ENCODE data around the gene PHKA1. TPM values are rescaled to one million over a fixed set of nuclear protein-coding genes. Genes with fewer than 3 reads are reported as not detected.

Gene PHKA1
- total RNA-seq, 1 experiment from 2014 or later, result 9.1 TPM

- POLR2A ChIA-PET, result no interaction called here
- H3K27ac Mint-ChIP-seq (ENCODE audit: low read depth, unreplicated experiment), result no peak overlapping the region
- no TSS peak for BruUV-seq (replicated peaks)
- CTCF ChIA-PET, result interaction anchor here (0.6 to 3.2 kb wide), 6 partner anchors 10 to 954 kb away, joined by 3 to 11 read pairs (median 3); no protein-coding TSS in a partner anchor
- H3K9me3 Mint-ChIP-seq (ENCODE audit: unreplicated experiment), result no peaks in the 10 kb centered on the region
- H3K27me3 Mint-ChIP-seq (ENCODE audit: insufficient read depth, unreplicated experiment), result peaks cover 61% of the 10 kb centered on the region
- no peak overlapping the region for H3K4me3 Mint-ChIP-seq (ENCODE audit: unreplicated experiment)
- H3K4me1 Mint-ChIP-seq (ENCODE audit: insufficient read depth, unreplicated experiment), result no peaks in the 10 kb centered on the region
- no peak for DNase-seq (ENCODE audit: unreplicated experiment)
- H3K36me3 Mint-ChIP-seq (ENCODE audit: insufficient read depth, unreplicated experiment), result peaks cover 9% of the 10 kb centered on the region
- TF ChIP-seq CTCF (IDR thresholded peaks at IDR 0.05; ENCODE audit: unreplicated experiment), result no peak
- intact Hi-C loops (cut with micrococcal nuclease), result loop anchor here (1.0 kb wide), 1 partner anchor 295 kb away; no protein-coding TSS in a partner anchor
Observed at GRCh38 chrX:72539822-72540221, 174.3 kb downstream of the PHKA1 start.

- no TSS peak for BruUV-seq (replicated peaks)
- Mint-ChIP-seq H3K27me3 (ENCODE audit: insufficient read depth, unreplicated experiment) (peaks cover 49% of the 10 kb centered on the region), H3K27ac (ENCODE audit: low read depth, unreplicated experiment) (no peak overlapping the region), H3K36me3 (ENCODE audit: insufficient read depth, unreplicated experiment) (peaks cover 22% of the 10 kb centered on the region), H3K4me3 (ENCODE audit: unreplicated experiment) (no peak overlapping the region), H3K9me3 (ENCODE audit: unreplicated experiment) (no peaks in the 10 kb centered on the region), H3K4me1 (ENCODE audit: insufficient read depth, unreplicated experiment) (no peaks in the 10 kb centered on the region)
- ChIA-PET POLR2A (no interaction called here), CTCF (interaction anchor here (0.5 to 1.1 kb wide), 2 partner anchors 8 to 291 kb away, joined by 3 to 4 read pairs; no protein-coding TSS in a partner anchor)
- intact Hi-C loops (cut with micrococcal nuclease), result no loop called here
- no peak for DNase-seq (ENCODE audit: unreplicated experiment)
- TF ChIP-seq CTCF (IDR thresholded peaks at IDR 0.05; ENCODE audit: unreplicated experiment), result no peak
Observed at GRCh38 chrX:72536542-72536941, 177.6 kb downstream of the PHKA1 start.

- Mint-ChIP-seq H3K9me3 (ENCODE audit: unreplicated experiment) (no peaks in the 10 kb centered on the region), H3K4me1 (ENCODE audit: insufficient read depth, unreplicated experiment) (no peaks in the 10 kb centered on the region), H3K27ac (ENCODE audit: low read depth, unreplicated experiment) (no peak overlapping the region), H3K4me3 (ENCODE audit: unreplicated experiment) (no peak overlapping the region), H3K27me3 (ENCODE audit: insufficient read depth, unreplicated experiment) (peaks cover 66% of the 10 kb centered on the region), H3K36me3 (ENCODE audit: insufficient read depth, unreplicated experiment) (peaks cover 17% of the 10 kb centered on the region)
- no TSS peak for BruUV-seq (replicated peaks)
- DNase-seq (ENCODE audit: unreplicated experiment), result no peak
- intact Hi-C loops (cut with micrococcal nuclease), result no loop called here
- ChIA-PET CTCF (interaction anchor here (0.6 to 1.6 kb wide), 2 partner anchors 9 to 171 kb away, joined by 3 to 7 read pairs; no protein-coding TSS in a partner anchor), POLR2A (no interaction called here)
- no peak for TF ChIP-seq CTCF (IDR thresholded peaks at IDR 0.05; ENCODE audit: unreplicated experiment)
Observed at GRCh38 chrX:72532366-72532765, 181.7 kb downstream of the PHKA1 start.

Other genes starting within 250 kb of the PHKA1 start
- 26.4 and 26.7 TPM in 2 replicates for gene HDAC8, start 141.5 kb downstream of the PHKA1 start, total RNA-seq (2022)
- gene DMRTC1B, start 62.6 kb upstream of the PHKA1 start, total RNA-seq (2022), result not detected in 2 replicates
- not detected in 2 replicates for gene FAM236B, start 68.4 kb upstream of the PHKA1 start, total RNA-seq (2022)
- gene FAM236D, start 93.9 kb upstream of the PHKA1 start, total RNA-seq (2022), result not detected in 2 replicates
- gene FAM236C, start 198.3 kb upstream of the PHKA1 start, total RNA-seq (2022), result not detected in 2 replicates
- gene FAM236A, start 223.9 kb upstream of the PHKA1 start, total RNA-seq (2022), result not detected in 2 replicates
- not detected in 2 replicates for gene DMRTC1, start 229.5 kb upstream of the PHKA1 start, total RNA-seq (2022)

Measured in MCF 10A (cell line).